Liver (tissue), 3 donors: ENCODE data around the gene SESN3.

Experiments
- CTCF ChIP-seq: fragments of 150-350 bp; IDR thresholded peaks from 2 replicates; pipeline ENCODE4 v1.5.1; 2017; ENCODE audit warnings: improper control_type of control experiment, low read depth, low read length; ENCODE audit not compliant: missing input control
- EGR1 ChIP-seq, 2 donors: IDR thresholded peaks; 2 replicates each; pipeline ENCODE4 v1.6.1; 2016 to 2018; ENCODE audit warnings: antibody characterized with exemption in 2 of 2, low read depth in 2 of 2
- JUND ChIP-seq, 2 donors: IDR thresholded peaks; 2 replicates each; pipeline ENCODE4 v1.6.1; 2016; ENCODE audit warnings: antibody characterized with exemption in 2 of 2
- RAD21 ChIP-seq, 2 donors: IDR thresholded peaks; 2 replicates each; pipeline ENCODE4 v1.6.1; 2016; ENCODE audit warnings: antibody characterized with exemption in 2 of 2, mild to moderate bottlenecking in 2 of 2
- RXRA ChIP-seq, 2 donors: IDR thresholded peaks; 2 replicates each; pipeline ENCODE4 v1.6.1; 2017 to 2018; ENCODE audit warnings: antibody characterized with exemption in 2 of 2, mild to moderate bottlenecking in 1 of 2
- SP1 ChIP-seq: IDR thresholded peaks from 2 replicates; pipeline ENCODE4 v1.6.1; 2018; ENCODE audit warnings: antibody characterized with exemption, mild to moderate bottlenecking
- TAF1 ChIP-seq: conservative IDR thresholded peaks from 2 replicates; pipeline ENCODE4 v1.6.1; 2016; ENCODE audit warnings: antibody characterized with exemption, mild to moderate bottlenecking
- YY1 ChIP-seq: IDR thresholded peaks from 2 replicates; pipeline ENCODE4 v1.6.1; 2016; ENCODE audit warnings: antibody characterized with exemption, mild to moderate bottlenecking
- TF ChIP-seq, protein P1 (sequence below): IDR thresholded peaks from 2 replicates; pipeline ENCODE4 v1.6.1; 2016; ENCODE audit warnings: antibody characterized with exemption
- TF ChIP-seq, protein P2 (sequence below): IDR thresholded peaks from 2 replicates; pipeline ENCODE4 v1.6.1; 2016; ENCODE audit warnings: antibody characterized with exemption
- donor health status: healthy.
- donor health status: healthy.

DNA sequence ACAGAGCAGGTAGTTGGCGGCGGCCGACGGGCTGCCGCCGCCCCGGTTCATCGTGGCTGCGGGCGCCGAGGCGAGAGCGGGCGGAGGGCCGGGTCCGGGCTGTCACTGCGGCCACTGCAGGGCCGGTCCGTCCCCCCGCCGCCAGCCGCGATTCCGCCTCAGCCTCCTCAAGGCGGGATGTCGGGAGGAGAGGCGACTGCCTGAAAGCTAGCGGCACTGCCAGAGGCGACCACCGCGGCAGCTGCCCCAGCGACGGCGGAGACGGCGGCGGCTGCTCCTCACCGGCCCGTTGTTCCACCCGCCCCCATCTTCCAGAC, 234 bp downstream of the SESN3 start:
- no peak for TF ChIP-seq SP1
- no peak for TF ChIP-seq YY1
- no peak for TF ChIP-seq CTCF
- no peak for TF ChIP-seq RXRA (IDR thresholded peaks at IDR 0.05)
- TF ChIP-seq, protein P1, sequence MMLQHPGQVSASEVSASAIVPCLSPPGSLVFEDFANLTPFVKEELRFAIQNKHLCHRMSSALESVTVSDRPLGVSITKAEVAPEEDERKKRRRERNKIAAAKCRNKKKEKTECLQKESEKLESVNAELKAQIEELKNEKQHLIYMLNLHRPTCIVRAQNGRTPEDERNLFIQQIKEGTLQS = no peak
- no peak for TF ChIP-seq RAD21 (IDR thresholded peaks at IDR 0.05)
- TF ChIP-seq TAF1 = no peak
- TF ChIP-seq JUND (IDR thresholded peaks at IDR 0.05) = no peak
- TF ChIP-seq EGR1 (IDR thresholded peaks at IDR 0.05; ENCODE audit: low read depth in 2 of 2) = no peak
- TF ChIP-seq, protein P2, sequence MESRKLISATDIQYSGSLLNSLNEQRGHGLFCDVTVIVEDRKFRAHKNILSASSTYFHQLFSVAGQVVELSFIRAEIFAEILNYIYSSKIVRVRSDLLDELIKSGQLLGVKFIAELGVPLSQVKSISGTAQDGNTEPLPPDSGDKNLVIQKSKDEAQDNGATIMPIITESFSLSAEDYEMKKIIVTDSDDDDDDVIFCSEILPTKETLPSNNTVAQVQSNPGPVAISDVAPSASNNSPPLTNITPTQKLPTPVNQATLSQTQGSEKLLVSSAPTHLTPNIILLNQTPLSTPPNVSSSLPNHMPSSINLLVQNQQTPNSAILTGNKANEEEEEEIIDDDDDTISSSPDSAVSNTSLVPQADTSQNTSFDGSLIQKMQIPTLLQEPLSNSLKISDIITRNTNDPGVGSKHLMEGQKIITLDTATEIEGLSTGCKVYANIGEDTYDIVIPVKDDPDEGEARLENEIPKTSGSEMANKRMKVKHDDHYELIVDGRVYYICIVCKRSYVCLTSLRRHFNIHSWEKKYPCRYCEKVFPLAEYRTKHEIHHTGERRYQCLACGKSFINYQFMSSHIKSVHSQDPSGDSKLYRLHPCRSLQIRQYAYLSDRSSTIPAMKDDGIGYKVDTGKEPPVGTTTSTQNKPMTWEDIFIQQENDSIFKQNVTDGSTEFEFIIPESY = no peak
